ENCODE results near the gene ATMIN. TPM values are rescaled to one million over a fixed set of nuclear protein-coding genes. Genes with fewer than 3 reads are reported as not detected.
A peak's percentile ranks its signal among the peaks of the same experiment; 100 is the strongest.

ATMIN gene
- total RNA-seq (2021), result 17.8 and 31.2 TPM in 2 replicates
- Bru-seq, nascent RNA, result percentile 77 among the genes with signal in this experiment
- percentile 87 among the genes with signal in this experiment for BruChase-seq, experiment 1, labeled RNA remaining after a 2-hour chase
- percentile 96 among the genes with signal in this experiment for BruChase-seq, experiment 2, labeled RNA remaining after a 6-hour chase
- long read RNA-seq, full-length matches to known transcripts, result 81 of 90 reads
- long read RNA-seq, partial matches to known transcripts, result 0 of 90 reads
- long read RNA-seq, other reads (novel, unspliced or antisense), result 9 of 90 reads

- TF ChIP-seq EZH2 (IDR thresholded peaks at IDR 0.05; ENCODE audit: low read depth), result no peak
- TF ChIP-seq CTCF (conservative IDR thresholded peaks at IDR 0.05), result peak; percentile 84
- Histone ChIP-seq H3K27ac (peak within 1 kb of the TSS; percentile 24; the same call in 1 of the 2 replicates), H3K27me3 (ENCODE audit: insufficient read depth, low read depth) (no peaks in the 10 kb centered on the region), H3K79me2 (ENCODE audit: low read depth) (peaks cover 43% of the 10 kb centered on the region), H3K9me3 (ENCODE audit: insufficient read depth, low read depth) (no peaks in the 10 kb centered on the region), H3K4me2 (peak within 1 kb of the TSS; percentile 97), H3F3A (ENCODE audit: insufficient read depth, low read depth) (no peaks in the 10 kb centered on the region), H3K9me2 (ENCODE audit: insufficient read depth) (no peaks in the 10 kb centered on the region), H2AFZ (peak within 1 kb of the TSS; percentile 87), H3K4me1 (replicated peaks; ENCODE audit: insufficient read depth) (peaks cover 16% of the 10 kb centered on the region), H4K20me1 (ENCODE audit: insufficient read depth) (peaks cover 5% of the 10 kb centered on the region; the same call in 1 of the 2 replicates), H3K36me3 (ENCODE audit: low read depth) (peaks cover 10% of the 10 kb centered on the region; the same call in 1 of the 2 replicates), H3K4me3 (peak within 1 kb of the TSS; percentile 91)
- peak; percentile 76 to 85 for DNase-seq
- ChIA-PET CTCF (interaction anchor here (0.6 to 1.0 kb wide), 7 partner anchors 10 to 1170 kb away, joined by 3 to 6 read pairs (median 4); no protein-coding TSS in a partner anchor), POLR2A (ENCODE audit: unreplicated experiment) (interaction anchor here (0.6 kb wide), 1 partner anchor 367 kb away, joined by 5 read pairs; no protein-coding TSS in a partner anchor)
- intact Hi-C loops (cut with micrococcal nuclease; ENCODE audit: unreplicated experiment), result loop anchor here (1.0 to 10.0 kb wide), 6 partner anchors 41 to 702 kb away; partner anchors contain the start of gene GAN
- BruUV-seq (replicated peaks), result no TSS peak
Measured at GRCh38 chr16:81035398-81035974, at the start of gene ATMIN. Gene ATMIN, plus strand, starts transcription at chr16:81035842. Its CDS starts 29 bp downstream, at chr16:81035871.

- no peak for DNase-seq
- Histone ChIP-seq H3K9me3 (ENCODE audit: insufficient read depth, low read depth) (no peaks in the 10 kb centered on the region), H3K27ac (no peak overlapping the region), H4K20me1 (ENCODE audit: insufficient read depth) (no peaks in the 10 kb centered on the region), H3K4me2 (no peak overlapping the region), H3K36me3 (ENCODE audit: low read depth) (peaks cover 4% of the 10 kb centered on the region; the same call in 1 of the 2 replicates), H3K4me1 (replicated peaks; ENCODE audit: insufficient read depth) (no peaks in the 10 kb centered on the region), H3F3A (ENCODE audit: insufficient read depth, low read depth) (peaks cover 4% of the 10 kb centered on the region), H3K4me3 (no peak overlapping the region), H2AFZ (no peak overlapping the region), H3K79me2 (ENCODE audit: low read depth) (peaks cover 36% of the 10 kb centered on the region), H3K9me2 (ENCODE audit: insufficient read depth) (no peaks in the 10 kb centered on the region), H3K27me3 (ENCODE audit: insufficient read depth, low read depth) (no peaks in the 10 kb centered on the region)
- ChIA-PET POLR2A (ENCODE audit: unreplicated experiment) (interaction anchor here (0.7 kb wide), 1 partner anchor 512 kb away, joined by 5 read pairs; no protein-coding TSS in a partner anchor), CTCF (no interaction called here)
- TF ChIP-seq CTCF (conservative IDR thresholded peaks at IDR 0.05) (no peak), EZH2 (IDR thresholded peaks at IDR 0.05; ENCODE audit: low read depth) (no peak)
- no TSS peak for BruUV-seq (replicated peaks)
- intact Hi-C loops (cut with micrococcal nuclease; ENCODE audit: unreplicated experiment), result no loop called here
Measured at GRCh38 chr16:80986557-80986956, 49.1 kb upstream of the ATMIN start.

- intact Hi-C loops (cut with micrococcal nuclease; ENCODE audit: unreplicated experiment), result no loop called here
- TF ChIP-seq EZH2 (IDR thresholded peaks at IDR 0.05; ENCODE audit: low read depth), result no peak
- TF ChIP-seq CTCF (conservative IDR thresholded peaks at IDR 0.05), result no peak
- Histone ChIP-seq H3K4me1 (replicated peaks; ENCODE audit: insufficient read depth) (0 out of 2 replicates have a peak, but pooled peaks cover 4% of the 10 kb centered on the region), H4K20me1 (ENCODE audit: insufficient read depth) (no peaks in the 10 kb centered on the region), H3K27ac (no peak overlapping the region), H2AFZ (no peak overlapping the region), H3K9me2 (ENCODE audit: insufficient read depth) (no peaks in the 10 kb centered on the region), H3K36me3 (ENCODE audit: low read depth) (peaks cover 7% of the 10 kb centered on the region; the same call in 1 of the 2 replicates), H3K9me3 (ENCODE audit: insufficient read depth, low read depth) (no peaks in the 10 kb centered on the region), H3K27me3 (ENCODE audit: insufficient read depth, low read depth) (no peaks in the 10 kb centered on the region), H3F3A (ENCODE audit: insufficient read depth, low read depth) (no peaks in the 10 kb centered on the region; the same call in none of the 2 replicates), H3K4me2 (no peak overlapping the region), H3K4me3 (no peak overlapping the region), H3K79me2 (ENCODE audit: low read depth) (peaks cover 58% of the 10 kb centered on the region)
- ChIA-PET POLR2A (ENCODE audit: unreplicated experiment) (no interaction called here), CTCF (no interaction called here)
- BruUV-seq (replicated peaks), result no TSS peak
- no peak for DNase-seq
Measured at GRCh38 chr16:80988756-80989155, 46.9 kb upstream of the ATMIN start.
